ENCODE results near the gene NCKAP5.
"Not testable (repeated sequence)": the region's sequence is repeated elsewhere in the genome, so short reads cannot be mapped to it uniquely, and the experiment has no call there.

The NCKAP5 gene

DNA sequence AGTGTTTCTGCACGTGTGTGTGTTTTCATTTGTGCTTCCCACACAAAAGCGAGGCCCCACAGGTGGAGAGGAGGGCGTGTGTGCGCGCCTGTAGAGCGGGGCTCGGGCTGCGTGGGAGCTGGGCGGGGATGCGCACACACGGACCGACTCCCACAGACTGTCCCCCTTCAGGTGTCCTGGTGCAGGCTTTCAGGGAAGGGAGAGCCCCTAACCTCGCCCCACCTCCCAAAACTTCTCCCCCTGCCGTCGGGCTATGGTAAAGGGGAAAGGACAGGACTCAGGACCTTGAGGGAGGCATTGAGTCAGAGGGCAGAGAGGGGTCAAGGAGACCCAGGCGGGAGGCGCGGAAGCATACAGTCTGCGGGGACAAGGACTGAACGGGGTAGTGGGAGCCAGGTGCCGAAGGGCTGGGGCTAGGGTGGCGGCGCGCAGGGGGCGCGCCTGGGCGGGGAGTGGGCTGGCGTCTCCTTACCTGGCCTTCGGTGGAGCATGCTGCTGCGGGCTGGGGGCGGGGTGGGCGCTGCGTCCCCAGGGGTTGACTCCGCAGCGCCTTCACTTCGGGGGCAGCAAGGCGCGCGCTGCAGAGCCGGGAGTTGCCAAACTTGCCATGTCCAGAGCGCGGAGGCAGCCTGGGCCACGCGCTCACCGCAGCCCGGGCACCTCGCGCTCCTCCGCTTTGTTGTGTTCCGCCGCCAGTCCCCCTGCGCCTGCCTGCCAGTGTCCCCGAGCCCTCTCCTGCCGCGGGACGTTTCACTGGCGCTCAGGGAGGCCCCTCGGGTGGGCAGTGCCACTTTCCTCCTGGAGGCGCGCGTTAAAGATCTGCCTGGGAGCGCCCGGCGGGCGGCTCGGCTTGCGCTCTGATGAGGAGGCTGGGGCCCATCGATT lies 302.0 kb downstream of the NCKAP5 start:
- no peak for DNase-seq (ENCODE audit: low read depth)

DNA sequence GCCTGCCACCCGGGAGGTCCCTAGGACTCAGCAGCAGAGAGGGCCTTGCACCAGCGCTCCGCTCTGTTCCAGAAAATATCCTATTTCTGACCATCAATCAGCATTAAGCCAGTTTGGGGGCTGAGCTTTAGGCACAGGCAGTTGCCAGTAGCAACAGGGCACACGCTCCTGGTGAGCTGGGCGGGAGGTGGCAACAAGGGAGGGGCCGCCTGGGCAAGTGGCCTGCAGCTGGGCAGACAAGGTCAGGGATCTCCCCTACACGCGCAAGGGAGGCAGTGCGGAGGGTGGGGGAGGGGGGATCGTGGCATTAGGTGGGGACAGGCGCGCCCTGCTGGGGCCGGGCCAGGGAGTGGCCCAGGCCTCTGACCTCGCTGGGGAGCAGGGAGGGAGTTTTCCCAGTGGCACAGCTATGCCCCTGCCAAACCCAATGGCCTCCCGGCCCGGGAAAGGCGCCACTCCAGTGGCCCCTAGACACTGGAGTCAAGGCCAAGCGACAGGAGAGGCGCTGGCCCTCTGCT lies 302.8 kb downstream of the NCKAP5 start:
- no peak for DNase-seq (ENCODE audit: low read depth)

DNA sequence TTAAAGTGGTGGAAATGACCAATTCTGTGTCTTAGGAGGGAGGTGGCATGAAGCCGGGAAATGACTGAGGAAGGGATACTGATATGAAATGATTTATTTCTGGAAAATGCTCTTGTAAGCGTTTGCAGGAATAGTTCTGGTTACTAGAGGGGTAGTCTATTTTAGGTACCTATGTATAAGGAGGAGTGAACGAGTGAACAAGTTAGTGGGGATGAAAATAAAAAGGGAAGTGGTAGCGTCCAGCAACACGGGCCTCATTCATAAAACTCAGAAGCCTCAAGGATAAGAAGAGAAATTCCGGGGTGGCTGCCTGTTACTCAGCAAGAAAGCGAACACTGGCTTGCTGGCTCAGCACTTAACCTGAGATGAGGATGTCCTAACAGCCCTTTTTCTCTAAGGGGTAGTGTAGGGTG lies 303.3 kb downstream of the NCKAP5 start:
- no peak for DNase-seq (ENCODE audit: low read depth)

DNA sequence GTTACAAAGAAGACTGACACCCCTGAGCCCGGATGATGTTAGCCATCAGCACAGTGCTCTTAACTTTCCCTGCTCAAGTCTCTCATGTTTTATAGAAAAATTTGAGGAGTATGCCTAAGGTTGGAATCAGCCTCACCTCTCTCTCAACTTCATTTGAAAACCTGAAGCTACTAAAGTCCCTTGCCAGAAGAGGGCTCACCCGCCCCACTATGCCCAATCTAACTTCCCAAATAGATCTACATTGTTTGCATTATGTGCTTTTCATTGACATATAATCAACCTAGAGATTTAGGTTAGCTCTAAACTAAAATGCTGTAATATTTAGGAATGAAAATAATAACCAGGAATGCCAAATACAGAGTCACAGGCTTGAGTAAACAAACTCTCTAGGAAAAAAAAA lies 305.4 kb downstream of the NCKAP5 start:
- DNase-seq (ENCODE audit: low read depth) = no peak

DNA sequence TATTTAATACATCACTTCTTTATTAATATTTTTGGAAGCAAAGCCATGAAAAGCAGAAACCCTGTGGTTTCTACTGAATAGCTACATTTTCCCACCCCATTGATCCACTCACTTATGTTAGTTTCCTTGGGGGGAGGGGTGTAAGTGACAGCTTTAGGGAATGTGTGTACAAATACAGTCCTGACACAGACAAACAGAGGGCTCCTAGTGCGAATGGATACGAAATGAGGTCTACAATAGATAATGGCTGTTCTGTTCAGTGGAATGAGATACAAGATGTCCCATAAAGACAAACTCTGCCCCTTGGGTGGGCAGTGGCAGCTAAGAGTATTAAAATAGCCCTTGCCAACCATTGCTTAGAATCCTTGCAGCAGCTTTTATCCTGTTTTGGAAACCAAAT lies 312.9 kb downstream of the NCKAP5 start:
- DNase-seq (ENCODE audit: low read depth) = no peak

DNA sequence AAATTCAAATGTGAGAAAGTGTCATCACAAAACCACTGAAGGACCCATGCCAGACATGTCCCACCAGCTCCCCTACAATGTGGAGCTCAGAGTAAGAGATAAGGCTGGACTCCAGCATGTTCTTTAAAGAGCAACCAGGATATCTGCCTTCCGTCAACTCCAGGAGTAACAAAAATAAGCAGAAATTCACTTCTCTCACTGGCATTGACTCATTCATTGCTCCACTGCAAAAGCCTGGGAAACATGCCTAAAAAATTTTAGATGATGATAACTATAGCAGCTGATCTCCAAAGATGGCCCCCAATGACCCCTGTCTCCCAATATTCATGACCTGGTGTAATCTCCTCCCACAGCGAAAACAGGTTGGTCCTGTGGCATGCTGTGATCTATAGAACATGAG lies 314.5 kb downstream of the NCKAP5 start:
- DNase-seq (ENCODE audit: low read depth) = no peak

DNA sequence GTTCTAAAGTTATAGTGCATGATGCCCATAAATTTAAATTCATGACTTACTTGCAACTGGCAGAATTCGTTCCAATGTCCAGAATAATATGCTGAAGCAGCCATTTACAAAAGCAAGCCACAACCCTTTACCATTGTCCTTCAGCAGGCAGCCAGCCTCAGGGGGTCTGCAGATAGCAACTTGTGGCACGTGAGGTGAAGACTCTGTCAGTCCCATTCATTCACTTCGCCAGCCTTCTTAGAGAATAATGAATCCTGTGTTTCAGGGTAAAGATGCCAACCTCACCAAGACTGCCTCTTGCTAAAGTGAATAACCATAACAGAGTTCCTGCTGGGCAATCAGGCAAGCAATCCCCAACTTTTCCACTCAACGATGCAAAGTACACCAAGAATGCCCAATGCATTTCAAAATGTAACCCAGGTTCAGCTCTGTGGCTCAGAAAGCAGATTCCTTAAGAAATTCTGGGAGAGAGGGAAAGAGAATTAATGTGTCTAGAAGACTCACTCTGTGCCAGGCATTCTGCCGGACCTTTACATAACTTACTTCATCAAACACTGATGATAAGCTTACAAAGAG lies 315.4 kb downstream of the NCKAP5 start:
- no peak for DNase-seq (ENCODE audit: low read depth)

DNA sequence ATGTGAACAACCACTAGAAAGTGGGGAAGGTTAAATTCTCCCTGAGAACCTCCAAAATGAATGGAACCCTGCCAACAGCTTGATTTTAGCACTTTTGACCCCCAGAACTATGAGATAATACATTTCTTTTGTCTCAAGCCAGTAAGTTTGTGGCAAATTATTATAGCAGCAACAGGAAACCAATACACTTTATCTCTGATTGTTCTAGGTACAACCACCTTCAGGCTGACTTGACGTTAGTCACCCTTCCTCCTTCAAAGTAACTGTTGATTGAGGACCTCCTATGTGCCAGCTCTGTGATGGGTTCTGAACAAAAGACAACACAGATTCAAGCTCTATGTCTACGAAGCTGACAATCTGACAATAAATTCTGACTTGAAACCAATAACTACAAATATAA lies 318.9 kb downstream of the NCKAP5 start:
- DNase-seq (ENCODE audit: low read depth) = no peak

DNA sequence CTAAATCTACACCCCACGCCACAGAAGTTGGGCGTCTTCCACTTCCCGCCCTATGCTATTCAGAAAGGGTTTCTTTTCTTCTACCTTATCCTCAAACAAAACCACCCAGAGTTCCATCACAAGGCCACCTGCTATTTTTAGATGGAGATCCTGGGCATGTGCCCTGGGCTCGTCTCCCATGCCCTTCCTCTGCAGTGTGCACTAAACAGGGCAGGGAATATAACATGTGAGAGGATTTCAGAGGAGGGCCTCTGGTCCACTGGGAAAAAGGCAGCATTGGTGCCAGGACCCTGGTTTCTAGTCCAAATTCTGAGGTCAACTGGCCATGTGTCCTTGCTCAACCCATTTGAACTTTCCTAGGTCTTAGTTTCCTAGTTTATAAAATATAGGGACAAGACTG lies 320.0 kb downstream of the NCKAP5 start:
- no peak for DNase-seq (ENCODE audit: low read depth)

DNA sequence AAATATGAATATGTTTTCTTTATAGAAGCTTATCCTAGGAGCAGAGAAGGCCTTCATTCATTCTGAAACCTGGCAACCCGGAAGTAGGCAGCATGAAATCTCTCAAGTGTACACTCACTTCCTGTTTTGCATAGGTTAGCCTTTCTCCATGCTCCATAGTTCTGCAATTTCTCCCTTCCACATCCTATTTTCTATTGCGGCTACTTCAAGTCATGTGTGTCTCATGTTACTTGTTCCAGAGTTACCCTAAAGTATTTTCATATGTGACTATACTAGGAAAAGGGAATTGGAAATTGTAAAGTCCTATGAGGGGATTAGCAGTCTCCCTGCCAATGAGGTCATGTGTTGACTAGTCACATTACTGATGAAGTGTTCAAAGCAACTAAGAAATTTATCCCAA lies 320.6 kb downstream of the NCKAP5 start:
- no peak for DNase-seq (ENCODE audit: low read depth)

DNA sequence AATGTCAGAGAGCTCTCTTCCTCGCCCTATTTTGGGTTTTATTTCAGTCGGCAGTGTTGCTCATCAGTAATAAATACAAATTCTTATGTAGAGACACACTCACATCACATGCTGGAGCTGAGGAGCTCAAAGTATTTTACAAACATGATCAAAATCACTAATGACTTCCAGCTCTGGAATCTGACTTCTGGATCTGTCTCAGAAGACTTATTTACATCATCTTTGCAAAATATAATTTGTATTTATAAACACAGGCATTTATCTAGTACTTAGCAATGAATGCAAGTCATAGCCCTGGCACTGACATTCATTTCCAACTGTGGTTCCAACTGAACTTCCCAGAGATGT lies 327.1 kb downstream of the NCKAP5 start:
- no peak for DNase-seq (ENCODE audit: low read depth)

DNA sequence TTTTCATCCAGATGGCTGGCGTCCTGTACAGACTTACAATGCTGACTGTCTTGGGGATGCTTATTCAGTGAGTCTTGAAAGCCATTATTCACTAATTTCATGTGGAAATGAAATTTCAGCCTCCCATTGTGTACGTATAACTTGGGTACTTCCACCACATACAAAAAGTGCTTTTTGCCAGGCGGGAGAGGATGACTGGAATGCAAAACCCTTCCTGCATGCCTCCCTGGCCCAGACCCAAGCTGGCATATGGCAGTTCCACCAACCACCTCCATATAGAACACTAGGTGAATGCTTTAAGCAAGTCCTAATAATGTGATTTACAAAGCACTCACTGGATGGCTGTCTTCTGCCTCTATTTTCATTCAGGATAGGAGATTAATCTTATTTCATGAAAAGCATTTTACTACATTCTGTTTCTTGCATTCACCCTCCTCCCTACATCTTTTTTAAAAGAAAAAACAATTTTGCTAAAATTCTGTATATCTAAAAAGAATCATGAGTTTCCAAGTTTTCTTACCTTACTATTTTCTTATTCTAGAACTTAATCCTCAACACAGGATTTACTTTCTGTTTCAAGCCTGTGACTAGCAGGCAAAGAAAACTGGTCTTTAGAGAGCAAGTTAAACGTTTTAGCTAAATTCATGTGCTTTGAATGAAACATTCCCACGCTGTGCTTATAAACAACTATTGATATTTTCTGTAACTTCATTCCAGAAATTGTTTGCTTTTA lies 327.6 kb downstream of the NCKAP5 start:
- DNase-seq (ENCODE audit: low read depth) = no peak

DNA sequence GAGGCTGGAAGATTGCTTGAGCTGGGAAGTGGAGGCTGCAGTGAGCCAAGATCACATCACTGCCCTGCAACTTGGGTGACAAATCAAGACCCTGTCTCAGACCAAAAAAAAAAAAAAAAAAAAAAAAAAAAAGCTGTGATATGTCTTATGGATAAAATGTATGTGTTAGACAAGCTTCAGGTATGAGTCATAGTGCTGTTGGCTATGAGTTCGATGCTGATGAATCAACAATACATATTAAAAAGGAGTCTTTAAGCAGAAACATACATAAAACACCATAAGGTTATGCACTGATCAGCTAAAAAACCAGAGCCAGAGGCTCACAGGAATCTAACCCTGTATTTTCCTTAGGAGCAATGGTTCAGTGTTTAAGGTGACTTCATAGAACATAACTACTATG lies 332.3 kb downstream of the NCKAP5 start:
- no peak for DNase-seq (ENCODE audit: low read depth)

DNA sequence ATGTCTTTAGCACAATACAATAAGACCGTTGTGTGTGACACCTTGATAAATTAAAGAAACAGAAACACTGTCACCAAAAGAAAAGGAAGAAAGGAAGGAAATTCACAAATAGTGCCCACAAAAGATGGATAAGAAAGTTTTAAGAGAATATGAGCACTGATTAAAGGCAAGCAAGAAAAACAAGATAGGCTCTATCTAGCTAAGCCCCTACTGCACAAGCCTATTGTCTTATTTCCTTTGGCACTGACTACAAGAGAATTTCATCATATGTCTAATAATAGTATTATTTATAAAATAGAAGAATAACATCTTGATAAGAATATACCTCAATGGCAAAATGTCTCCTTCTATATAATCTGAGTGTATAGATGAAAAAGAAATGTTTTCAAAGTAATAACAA lies 335.7 kb downstream of the NCKAP5 start:
- no peak for DNase-seq (ENCODE audit: low read depth)

DNA sequence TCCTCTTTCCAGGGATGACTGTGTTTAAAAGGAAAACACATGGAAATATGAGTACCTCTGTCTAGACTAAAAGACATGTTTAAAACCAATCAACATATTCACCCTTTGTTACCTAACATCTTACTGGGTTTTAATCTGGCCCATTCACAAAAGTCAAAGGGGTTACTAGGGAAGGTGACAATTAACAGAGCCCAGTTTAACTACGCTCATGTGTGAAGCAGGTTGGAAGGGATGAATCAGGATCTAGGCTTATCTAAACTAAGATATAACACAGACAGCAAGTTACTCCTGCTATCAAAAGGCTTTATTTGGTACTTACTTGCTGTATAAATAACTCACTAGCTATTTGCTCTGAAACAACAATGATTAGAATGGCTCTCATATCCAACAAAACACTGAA lies 337.0 kb downstream of the NCKAP5 start:
- DNase-seq (ENCODE audit: low read depth) = no peak

DNA sequence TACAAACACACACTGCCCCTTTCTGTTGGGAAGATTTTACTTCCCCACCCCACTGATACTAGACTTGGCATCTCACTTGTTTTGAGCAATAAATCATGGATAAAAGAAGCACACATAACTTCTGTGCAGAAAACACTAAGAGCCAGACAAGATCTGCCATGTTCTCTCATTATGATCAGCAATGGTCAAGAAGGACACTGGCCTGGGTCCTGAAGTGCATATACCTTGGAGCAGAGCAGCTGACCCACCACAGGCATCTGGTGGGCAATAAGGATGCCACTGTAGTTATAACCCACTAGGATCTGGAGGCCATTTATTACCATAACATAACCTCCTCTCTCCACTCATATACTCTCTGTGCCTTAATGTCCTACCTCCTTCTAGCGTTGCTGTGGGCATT lies 338.3 kb downstream of the NCKAP5 start:
- DNase-seq (ENCODE audit: low read depth) = no peak

DNA sequence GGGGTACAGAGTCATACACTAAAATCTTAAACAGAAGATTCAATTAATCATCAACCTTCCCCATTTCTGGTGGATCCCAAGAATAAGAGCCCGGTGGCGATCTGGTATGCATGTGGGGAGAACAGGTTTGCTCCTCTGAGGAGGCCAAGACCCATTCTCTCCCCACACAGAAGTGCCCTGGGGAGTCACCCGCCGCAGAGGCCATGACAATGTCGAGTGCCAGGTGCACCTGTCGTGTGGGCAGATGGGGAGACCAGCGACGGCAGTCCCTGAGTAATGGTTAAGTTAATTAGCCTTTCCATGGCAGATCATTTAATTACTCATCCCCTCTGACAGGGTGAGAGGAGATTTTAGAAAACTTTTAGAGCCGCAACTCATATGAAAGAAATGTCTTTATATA lies 345.0 kb downstream of the NCKAP5 start:
- DNase-seq (ENCODE audit: low read depth) = no peak

DNA sequence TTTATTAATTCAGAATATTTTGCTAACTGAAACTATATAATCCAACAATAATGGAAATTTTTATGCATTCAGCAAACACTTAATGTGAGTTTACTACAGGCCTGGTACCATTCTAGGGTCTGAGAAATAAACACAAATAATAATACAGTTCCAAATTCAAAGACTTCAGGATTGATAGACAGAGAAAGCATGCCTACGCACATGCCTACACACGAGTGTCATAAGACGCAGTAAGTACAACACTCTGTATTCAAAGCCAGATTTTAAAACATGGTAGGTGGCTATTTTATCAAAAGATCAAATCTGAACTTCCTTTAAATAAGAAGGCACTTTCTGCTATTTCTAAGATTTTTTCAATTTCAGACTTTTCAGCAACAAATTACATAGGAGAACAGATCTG lies 346.9 kb downstream of the NCKAP5 start:
- no peak for DNase-seq (ENCODE audit: low read depth)

DNA sequence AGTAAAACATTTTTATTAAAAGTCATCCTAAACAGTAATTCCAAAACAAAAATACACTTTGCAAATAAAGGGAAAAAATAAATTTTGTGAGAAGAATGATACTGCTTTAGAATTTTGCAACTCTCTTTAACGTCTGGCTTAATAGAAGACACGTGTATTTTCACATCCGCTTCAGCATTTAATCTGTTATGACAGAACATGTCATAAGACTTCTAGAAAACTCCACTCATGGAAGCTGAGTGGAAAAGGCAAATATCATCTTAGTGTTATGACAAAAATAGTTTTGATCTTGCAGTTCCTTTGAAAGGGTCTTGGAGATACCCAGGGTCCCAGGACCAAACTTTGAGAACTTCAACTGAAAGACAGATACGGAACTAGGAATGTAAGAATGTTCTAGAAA lies 350.1 kb downstream of the NCKAP5 start:
- no peak for DNase-seq (ENCODE audit: low read depth)

DNA sequence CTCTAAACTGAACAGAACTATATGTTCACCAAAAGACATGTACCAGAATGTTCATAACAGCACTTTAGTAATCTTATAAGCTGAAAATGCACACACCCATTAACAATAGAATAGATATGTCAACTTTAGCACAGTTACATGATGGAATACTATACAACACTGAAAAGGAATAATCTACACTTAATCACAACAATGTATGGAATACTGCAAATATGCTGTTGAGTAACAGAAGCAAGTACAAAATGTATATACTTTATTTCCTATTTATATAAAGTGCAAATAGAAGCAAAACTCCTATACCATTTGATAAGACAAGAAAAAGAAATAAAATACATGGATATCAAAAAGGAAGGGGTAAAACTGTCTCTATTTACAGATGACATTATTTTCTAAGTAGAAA lies 352.8 kb downstream of the NCKAP5 start:
- DNase-seq (ENCODE audit: low read depth) = no peak

DNA sequence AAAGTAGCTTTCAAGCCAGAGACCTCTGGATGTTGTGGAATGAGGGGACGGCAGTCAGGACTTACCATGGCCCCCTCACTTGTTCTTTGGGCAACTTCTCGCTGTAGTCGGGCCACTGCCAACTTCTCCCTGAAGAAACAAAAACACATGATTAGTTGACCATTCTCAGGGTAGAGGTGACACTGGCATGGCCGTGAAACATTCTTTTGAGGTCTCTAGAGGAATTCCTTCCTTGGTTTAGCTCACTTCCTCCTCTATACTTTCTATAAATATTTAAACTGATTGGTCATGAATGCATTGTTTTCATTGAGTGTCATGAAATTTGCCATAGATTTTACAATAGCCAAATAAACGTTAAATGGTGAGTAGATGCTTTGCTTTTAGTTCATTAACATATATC lies 354.6 kb downstream of the NCKAP5 start:
- DNase-seq (ENCODE audit: low read depth) = no peak

DNA sequence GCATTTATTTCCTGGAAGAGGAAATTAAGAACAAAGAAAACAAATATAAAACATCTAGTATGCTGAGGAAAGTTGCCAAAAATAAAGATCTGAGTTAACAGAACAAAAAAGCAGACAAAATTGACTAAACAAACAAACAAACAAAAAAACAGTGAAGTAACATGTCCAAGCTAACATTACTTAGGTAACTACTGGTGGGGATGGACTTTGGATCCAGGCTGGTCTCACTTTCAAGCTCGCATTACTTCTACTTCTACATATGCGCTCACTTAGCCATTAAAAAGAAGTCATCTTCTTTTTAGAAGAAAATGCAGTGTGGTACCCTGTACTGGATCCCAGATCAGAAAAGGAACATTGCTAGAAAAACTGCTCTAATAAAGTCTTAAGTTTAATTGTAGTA lies 358.9 kb downstream of the NCKAP5 start:
- DNase-seq (ENCODE audit: low read depth) = no peak

DNA sequence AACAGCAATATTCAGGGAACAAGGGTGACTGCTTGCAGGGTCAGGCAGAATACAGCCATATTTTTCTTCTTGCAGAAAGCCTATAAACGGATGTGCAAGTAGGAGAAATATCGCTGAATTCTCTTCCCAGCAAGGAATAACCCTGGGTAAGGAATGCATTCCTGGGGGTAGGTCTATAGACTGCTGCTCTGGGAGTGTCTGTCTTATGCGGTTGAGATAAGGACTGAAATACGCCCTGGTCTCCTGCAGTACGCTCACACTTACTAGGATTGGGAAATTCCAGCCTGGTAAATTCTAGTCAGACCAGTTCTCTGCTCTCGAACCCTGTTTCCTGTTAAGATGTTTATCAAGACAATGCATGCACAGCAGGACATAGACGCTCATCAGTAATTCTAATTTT lies 361.6 kb downstream of the NCKAP5 start:
- DNase-seq (ENCODE audit: low read depth) = not testable (repeated sequence)
